Small intestine (tissue), 7 donors: ENCODE measurements around the gene DENND4C. TPM values are rescaled to one million over a fixed set of nuclear protein-coding genes. Genes with fewer than 3 reads are reported as not detected.
"Not testable (repeated sequence)": the region's sequence is repeated elsewhere in the genome, so short reads cannot be mapped to it uniquely, and the experiment has no call there.

ENCODE experiments used
- DNase-seq, 2 donors: peaks; one replicate each; pipeline versions ENCODE4 v3.0.0 to v3.0.0-alpha.2; 2013
- FAIRE-seq: peaks from 2 replicates; lab custom pipeline; 2012; peaks lifted over from hg19 to GRCh38; lab: Jason Lieb, UNC
- H3K27ac ChIP-seq, 3 donors: one replicate each; pipeline ENCODE4 v1.5.1; 2013; ENCODE audit warnings: low read length in 2 of 3, mild to moderate bottlenecking in 2 of 3, control low read depth in 1 of 3, inconsistent platforms in 1 of 3, low read depth in 1 of 3, moderate library complexity in 1 of 3
- H3K27me3 ChIP-seq, 3 donors: one replicate each; pipeline ENCODE4 v1.6.1; 2013; ENCODE audit warnings: low read length in 3 of 3, inconsistent platforms in 1 of 3; ENCODE audit not compliant: control insufficient read depth in 3 of 3, insufficient read depth in 3 of 3
- H3K36me3 ChIP-seq, 3 donors: one replicate each; pipeline ENCODE4 v1.6.1; 2013; ENCODE audit warnings: low read length in 3 of 3, inconsistent platforms in 1 of 3, low read depth in 1 of 3, mild to moderate bottlenecking in 1 of 3, moderate library complexity in 1 of 3; ENCODE audit not compliant: control insufficient read depth in 3 of 3, insufficient read depth in 2 of 3
- H3K4me1 ChIP-seq, 3 donors: one replicate each; pipeline ENCODE4 v1.6.1; 2013; ENCODE audit warnings: low read length in 2 of 3, inconsistent platforms in 1 of 3, low read depth in 1 of 3, mild to moderate bottlenecking in 1 of 3, moderate library complexity in 1 of 3; ENCODE audit not compliant: control insufficient read depth in 3 of 3, insufficient read depth in 2 of 3
- H3K4me3 ChIP-seq, 3 donors: one replicate each; pipeline ENCODE4 v1.5.1; 2013; ENCODE audit warnings: low read length in 3 of 3, control low read depth in 1 of 3, inconsistent platforms in 1 of 3, low read depth in 1 of 3, mild to moderate bottlenecking in 1 of 3, moderate library complexity in 1 of 3
- H3K9me3 ChIP-seq, 2 donors: one replicate each; pipeline ENCODE4 v1.6.1; 2013; ENCODE audit warnings: low read depth in 1 of 2, low read length in 1 of 2; ENCODE audit not compliant: control insufficient read depth in 2 of 2, insufficient read depth in 1 of 2
- WGBS, 3 donors: extraction: QIAGEN DNeasy Blood & Tissue Kit; methylation state at CpG; one replicate each; pipeline ENCODE4 v1.1.7; 2013; 5-methylcytosine and 5-hydroxymethylcytosine counted together
- polyA plus RNA-seq, 4 donors: library from polyadenylated mRNA; stranded (reverse) in 3 of 4; unstranded in 1 of 4; fragments of 200-250 nt in 3 of 4; fragments of 120-200 nt in 1 of 4; gene quantifications; one replicate each; pipeline versions ENCODE4 v1.2.1 to v1.2.3, GENCODE V29; 2013
- donor health status: healthy with polysubstance abuse.
- donor health status: control.
- donor health status: control.
- donor health status: Bipolar disorder and iron deficiency.
- donor health status: healthy.

Gene DENND4C
- polyA plus RNA-seq, 4 donors: 13.8 to 45.6 (median 17.7) TPM

DNA sequence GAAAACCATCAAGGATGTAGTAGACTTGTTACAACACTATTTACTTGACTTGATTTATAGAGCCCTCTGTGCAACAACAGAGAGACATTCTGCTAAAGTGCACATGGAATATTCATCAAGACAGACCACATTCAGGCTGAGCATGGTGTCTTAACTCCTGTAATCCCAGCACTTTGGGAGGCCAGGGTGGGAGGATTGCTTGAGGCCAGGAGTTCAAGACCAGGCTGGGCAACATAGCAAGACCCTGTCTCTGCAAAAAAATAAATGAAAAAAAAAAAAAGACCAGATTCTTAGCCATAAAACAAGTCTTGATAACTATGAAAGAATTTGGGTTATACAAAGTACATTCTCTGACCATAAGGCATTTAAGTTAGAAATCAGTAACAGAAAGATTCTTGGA lies 25.3 kb downstream of the DENND4C start:
- no peak for FAIRE-seq

DNA sequence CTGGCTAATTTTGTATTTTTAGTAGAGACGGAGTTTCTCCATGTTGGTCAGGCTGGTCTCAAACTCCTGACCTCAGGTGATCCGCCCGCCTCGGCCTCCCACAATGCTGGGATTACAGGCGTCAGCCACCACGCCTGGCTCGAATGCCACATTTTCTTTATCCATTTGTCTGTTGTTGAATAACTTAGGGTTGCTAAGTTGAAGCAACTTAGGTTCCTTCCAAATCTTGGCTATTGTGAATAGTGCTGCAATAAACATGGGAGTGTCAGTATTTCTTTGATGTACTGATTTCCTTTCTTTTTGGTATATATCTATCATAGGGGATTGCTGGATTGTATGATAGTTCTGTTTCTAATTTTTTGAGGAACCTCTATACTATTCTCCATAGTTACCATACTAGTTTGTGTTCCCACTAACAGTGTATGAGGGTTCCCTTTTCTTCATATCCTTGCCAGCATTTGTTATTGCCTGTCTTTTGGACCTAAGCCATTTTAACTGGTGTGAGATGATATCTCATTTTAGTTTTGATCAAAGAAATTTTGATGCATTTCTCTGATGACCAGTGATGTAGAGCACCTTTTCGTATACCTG lies 29.3 kb downstream of the DENND4C start:
- H3K36me3 ChIP-seq, FAIRE-seq, H3K27me3 ChIP-seq, H3K4me3 ChIP-seq, H3K4me1 ChIP-seq, H3K27ac ChIP-seq, H3K9me3 ChIP-seq, DNase-seq: not testable (repeated sequence)
- WGBS, 3 donors: 55 to 83% (median 67%) methylated on average over 8 of the region's 8 CpGs

More for the DNA sequence above, 25.3 kb downstream of the DENND4C start:
- Histone ChIP-seq H3K4me1 (peaks cover 0 to 6% (median 0%) of the 10 kb centered on the region in 3 donors), H3K4me3 (no peak overlapping the region), H3K36me3 (peaks cover 0 to 6% (median 0%) of the 10 kb centered on the region in 3 donors), H3K9me3 (peaks cover 0 to 7% of the 10 kb centered on the region in 2 donors), H3K27ac (no peak overlapping the region), H3K27me3 (no peaks in the 10 kb centered on the region)
- no peak for DNase-seq

DNA sequence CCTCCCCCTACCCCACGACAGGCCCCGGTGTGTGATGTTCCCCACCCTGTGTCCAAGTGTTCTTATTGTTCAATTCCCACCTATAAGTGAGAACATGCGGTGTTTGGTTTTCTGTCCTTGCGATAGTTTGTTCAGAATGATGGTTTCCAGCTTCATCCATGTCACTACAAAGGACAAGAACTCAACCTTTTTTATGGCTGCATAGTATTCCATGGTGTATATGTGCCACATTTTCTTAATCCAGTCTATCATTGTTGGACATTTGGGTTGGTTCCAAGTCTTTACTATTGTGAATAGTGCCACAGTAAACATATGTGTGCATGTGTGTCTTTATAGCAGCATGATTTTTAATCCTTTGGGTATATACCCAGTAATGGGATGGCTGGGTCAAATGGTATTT lies 35.1 kb downstream of the DENND4C start:
- not testable (repeated sequence) for H3K27me3 ChIP-seq, H3K9me3 ChIP-seq, FAIRE-seq, H3K4me1 ChIP-seq, H3K36me3 ChIP-seq, DNase-seq, H3K27ac ChIP-seq, H3K4me3 ChIP-seq
- WGBS, 3 donors: 98 to 99% (median 99%) methylated on average over 4 of the region's 4 CpGs

DNA sequence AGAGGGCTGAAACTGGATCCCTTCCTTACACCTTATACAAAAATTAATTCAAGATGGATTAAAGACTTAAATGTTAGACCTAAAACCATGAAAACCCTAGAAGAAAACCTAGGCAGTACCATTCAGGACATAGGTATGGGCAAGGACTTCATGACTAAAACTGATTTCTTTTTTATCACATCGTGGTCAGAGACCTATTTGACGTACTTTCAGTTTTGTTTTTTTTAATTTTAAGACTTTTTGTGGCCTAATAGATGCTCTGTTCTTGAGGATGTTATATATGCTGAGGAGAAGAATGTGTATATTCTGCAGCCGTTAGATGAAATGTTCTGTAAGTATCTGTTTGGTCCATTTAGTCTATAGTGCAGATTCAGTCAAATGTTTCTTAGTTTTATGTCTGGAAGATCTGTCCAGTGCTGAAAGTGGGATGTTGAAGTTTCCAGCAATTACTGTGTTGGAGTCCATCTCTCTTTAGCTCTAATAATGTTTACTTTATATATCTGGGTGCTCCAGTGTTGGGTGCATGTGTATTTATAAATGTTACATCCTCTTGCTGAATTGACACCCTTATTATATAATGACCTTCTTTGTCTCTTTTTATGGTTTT lies 36.4 kb downstream of the DENND4C start:
- not testable (repeated sequence) for H3K27me3 ChIP-seq, H3K4me3 ChIP-seq, H3K9me3 ChIP-seq, DNase-seq, FAIRE-seq, H3K27ac ChIP-seq, H3K4me1 ChIP-seq
- 60 to 67% (median 63%) methylated on average over 3 of the region's 3 CpGs for WGBS, 3 donors
- peaks cover 0 to 12% (median 4%) of the 10 kb centered on the region in 3 donors for H3K36me3 ChIP-seq

DNA sequence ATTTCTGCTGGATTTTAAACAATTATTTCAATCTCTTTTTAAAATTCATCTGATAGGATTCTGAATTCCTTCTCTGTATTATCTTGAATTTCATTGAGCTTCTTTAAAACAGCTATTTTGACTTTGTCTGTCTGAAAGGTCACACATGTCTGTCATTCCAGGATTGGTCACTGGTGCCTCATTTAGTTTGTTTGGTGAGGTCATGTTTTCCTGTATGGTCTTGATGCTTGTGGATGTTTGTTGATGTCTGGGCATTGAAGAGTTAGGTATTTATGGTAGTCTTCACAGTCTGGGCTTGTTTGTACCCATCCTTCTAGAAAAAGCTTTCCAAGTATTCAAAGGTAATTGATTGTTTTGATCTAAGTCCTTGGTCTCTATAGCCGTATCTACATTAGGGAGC lies 39.1 kb downstream of the DENND4C start:
- no peak for FAIRE-seq

GRCh38 chr9:19270421-19270949 lies 40.0 kb downstream of the DENND4C start:
- H3K27me3 ChIP-seq: no peaks in the 10 kb centered on the region

More for the DNA sequence above, 39.1 kb downstream of the DENND4C start:
- Histone ChIP-seq H3K4me3 (no peak overlapping the region), H3K4me1 (peaks cover 0 to 2% (median 0%) of the 10 kb centered on the region in 3 donors), H3K27me3 (no peaks in the 10 kb centered on the region), H3K36me3 (peaks cover 0 to 16% (median 4%) of the 10 kb centered on the region in 3 donors), H3K9me3 (peaks cover 0 to 5% of the 10 kb centered on the region in 2 donors), H3K27ac (no peak overlapping the region)
- 70 to 98% (median 84%) methylated on average over 1 of the region's 1 CpG for WGBS, 3 donors
- no peak for DNase-seq

DNA sequence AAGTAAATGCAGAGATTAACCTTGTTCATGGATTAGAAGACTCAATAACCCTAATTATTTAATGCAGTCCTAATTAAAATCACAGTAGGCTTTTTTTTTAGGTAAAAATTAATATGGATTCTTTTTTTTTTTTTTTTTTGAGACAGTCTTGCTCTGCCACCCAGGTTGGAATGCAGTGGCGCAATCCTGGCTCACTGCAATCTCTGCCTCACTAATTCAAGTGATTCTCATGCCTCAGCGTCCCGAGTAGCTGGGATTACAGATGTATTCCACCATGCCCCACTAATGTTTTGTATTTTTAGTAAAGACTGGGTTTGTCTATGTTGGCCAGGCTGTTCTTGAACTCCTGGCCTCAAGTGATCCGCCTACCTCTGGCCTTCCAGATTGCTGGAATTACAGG lies 40.6 kb downstream of the DENND4C start:
- no peak for FAIRE-seq
- peaks cover 0 to 5% of the 10 kb centered on the region in 2 donors for H3K9me3 ChIP-seq
- peaks cover 0 to 2% (median 0%) of the 10 kb centered on the region in 3 donors for H3K4me1 ChIP-seq
- H3K27me3 ChIP-seq: no peaks in the 10 kb centered on the region
- H3K4me3 ChIP-seq: no peak overlapping the region
- DNase-seq: no peak
- H3K27ac ChIP-seq: no peak overlapping the region
- WGBS, 3 donors: 96 to 100% (median 98%) methylated on average over 4 of the region's 4 CpGs
- H3K36me3 ChIP-seq: peaks cover 0 to 24% (median 4%) of the 10 kb centered on the region in 3 donors

More at GRCh38 chr9:19270421-19270949, 40.0 kb downstream of the DENND4C start:
- Histone ChIP-seq H3K27ac (no peak overlapping the region), H3K9me3 (peaks cover 0 to 5% of the 10 kb centered on the region in 2 donors), H3K36me3 (peaks cover 0 to 21% (median 4%) of the 10 kb centered on the region in 3 donors), H3K4me1 (peaks cover 0 to 2% (median 0%) of the 10 kb centered on the region in 3 donors), H3K4me3 (no peak overlapping the region)
- no peak for DNase-seq
- 91 to 100% (median 97%) methylated on average over 1 of the region's 1 CpG for WGBS, 3 donors
- FAIRE-seq: no peak

- peaks cover 0 to 14% (median 2%) of the 10 kb centered on the region in 3 donors for H3K36me3 ChIP-seq
- FAIRE-seq: no peak
- H3K4me1 ChIP-seq: peaks cover 0 to 3% (median 0%) of the 10 kb centered on the region in 3 donors
- no peaks in the 10 kb centered on the region for H3K9me3 ChIP-seq
- H3K4me3 ChIP-seq: no peak overlapping the region
- H3K27me3 ChIP-seq: no peaks in the 10 kb centered on the region
- no peak for DNase-seq
- no peak overlapping the region for H3K27ac ChIP-seq
Measured at GRCh38 chr9:19281801-19282200, 51.3 kb downstream of the DENND4C start.
